GM12878 (cell line): ENCODE measurements around the gene METTL13. TPM values are rescaled to one million over a fixed set of nuclear protein-coding genes. Genes with fewer than 3 reads are reported as not detected.

Experiments
- CHD4 ChIP-seq: fragments of 200-600 bp; sonication (generic); IDR thresholded peaks from 2 replicates; pipeline ENCODE4 v1.6.1; 2016; ENCODE audit warnings: mild to moderate bottlenecking
- CUX1 ChIP-seq: IDR thresholded peaks from 2 replicates; pipeline ENCODE4 v1.6.1; 2012; ENCODE audit warnings: improper control_type of control experiment, low read depth, low read length; ENCODE audit not compliant: insufficient replicate concordance
- ZNF24 ChIP-seq: fragments of 450-650 bp; IDR thresholded peaks from 2 replicates; pipeline ENCODE4 v1.6.1; 2017; ENCODE audit warnings: antibody characterized with exemption, mild to moderate bottlenecking
- ZNF592 ChIP-seq: fragments of 450-650 bp; IDR thresholded peaks from 2 replicates; pipeline ENCODE4 v1.6.1; 2017; ENCODE audit warnings: mild to moderate bottlenecking, moderate library complexity
- polyA plus RNA-seq, 11 experiments: library from polyadenylated mRNA; depleted of rRNA in 4 of 11; unstranded in 6 of 11; stranded (reverse) in 5 of 11; fragments of >200 nt; fragmentation: Nextera tagmentation in 4 of 11; fragmentation: Illumina TruSeq in 1 of 11; extraction: Ambion mirVana in 4 of 11; extraction: Trizol in 1 of 11; gene quantifications; 1 replicate in 1 of 11; 2 replicates in 10 of 11; pipeline versions ENCODE4 v1.2.1 to v1.2.3, GENCODE V29; 2011 to 2016; ENCODE audit warnings: inconsistent platforms in 2 of 11, missing spikeins in 2 of 11, low read depth in 1 of 11
- total RNA-seq, 4 experiments: library from RNA; depleted of rRNA in 3 of 4; stranded (reverse); fragments of >200 nt in 3 of 4; fragmentation: Illumina TruSeq in 1 of 4; extraction: Trizol in 1 of 4; gene quantifications; 2 replicates each; pipeline versions ENCODE4 v1.2.1 to v1.2.3, GENCODE V29; 2013 to 2021

The METTL13 gene
- total and polyA plus RNA-seq, 10 of the 15 experiments (the other 5 are each of a cell fraction or from before 2014, with no cell fraction given): 12.2 to 47.2 (median 35.0) TPM

GRCh38 chr1:171784784-171785183 is 3.3 kb downstream of the METTL13 start (continued):
- no peak for TF ChIP-seq ZNF592
- no peak for TF ChIP-seq CUX1
- TF ChIP-seq ZNF24: no peak
- TF ChIP-seq CHD4: no peak
